GDM1 (cell line): ENCODE data around the gene PROK1.
"Not testable (repeated sequence)": the region's sequence is repeated elsewhere in the genome, so short reads cannot be mapped to it uniquely, and the experiment has no call there.

ENCODE experiments used
- DNase-seq: peaks from one replicate; lab custom pipeline; 2025; lab: John Stamatoyannopoulos, UW

Gene PROK1

DNA sequence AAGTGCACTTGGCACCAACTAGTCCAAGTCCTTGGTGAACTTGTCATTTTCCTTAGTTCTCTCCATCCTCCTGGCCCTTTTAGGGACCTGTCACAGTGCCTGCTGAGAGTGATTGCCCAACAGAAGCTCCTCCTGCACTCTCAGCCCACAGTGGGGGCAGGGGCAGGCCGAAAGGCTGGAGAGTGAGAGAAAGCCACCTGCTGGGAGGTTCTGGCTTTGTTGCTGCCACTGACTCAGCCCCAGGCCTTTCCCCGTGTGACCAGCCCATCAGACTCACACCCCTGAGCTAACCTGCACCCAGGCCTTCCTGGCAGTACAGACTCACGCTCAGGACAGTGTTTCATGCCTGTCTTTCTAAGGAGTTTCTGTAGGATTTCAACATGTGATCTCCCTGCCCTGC, 17.1 kb upstream of the PROK1 start:
- DNase-seq: no peak

DNA sequence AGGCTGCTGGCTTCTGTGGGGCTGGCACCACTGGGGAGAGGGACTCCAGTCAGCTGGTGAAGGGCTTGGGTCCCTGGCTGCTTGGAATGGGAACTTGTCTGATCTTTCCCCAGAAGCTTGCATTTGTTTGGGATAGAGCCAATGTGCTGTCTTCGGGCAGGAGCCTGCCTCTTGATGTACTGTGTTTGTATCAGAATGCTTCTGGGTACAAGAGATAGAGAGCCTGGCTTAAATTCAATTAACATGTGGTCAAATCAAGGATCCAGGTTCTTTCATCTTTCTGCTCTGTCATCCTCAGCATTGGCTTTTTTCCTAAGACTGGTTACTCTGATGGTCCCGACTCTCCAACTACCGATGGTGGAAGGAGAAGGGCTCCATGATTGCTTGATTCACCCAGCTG, 16.0 kb upstream of the PROK1 start:
- DNase-seq: no peak

DNA sequence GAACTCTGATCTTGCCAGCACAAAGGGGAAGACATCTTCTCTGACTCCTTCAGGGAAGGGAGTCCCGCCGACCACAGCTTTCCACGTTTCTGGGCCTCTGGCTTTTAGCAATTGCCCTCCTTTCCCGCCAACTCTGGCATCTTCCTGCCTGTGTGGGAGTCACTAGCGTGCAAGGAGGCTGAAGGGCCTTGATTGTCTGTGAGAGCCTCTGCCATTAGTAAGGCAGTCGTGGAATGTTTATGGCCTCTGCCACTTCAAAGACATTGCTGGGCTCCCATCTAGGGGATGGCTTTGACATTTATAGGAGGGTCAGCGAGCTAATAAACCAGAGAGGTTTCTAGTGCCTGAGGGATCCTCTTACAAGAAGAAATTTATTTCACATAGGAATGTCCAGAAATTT, 14.3 kb upstream of the PROK1 start:
- DNase-seq: no peak

DNA sequence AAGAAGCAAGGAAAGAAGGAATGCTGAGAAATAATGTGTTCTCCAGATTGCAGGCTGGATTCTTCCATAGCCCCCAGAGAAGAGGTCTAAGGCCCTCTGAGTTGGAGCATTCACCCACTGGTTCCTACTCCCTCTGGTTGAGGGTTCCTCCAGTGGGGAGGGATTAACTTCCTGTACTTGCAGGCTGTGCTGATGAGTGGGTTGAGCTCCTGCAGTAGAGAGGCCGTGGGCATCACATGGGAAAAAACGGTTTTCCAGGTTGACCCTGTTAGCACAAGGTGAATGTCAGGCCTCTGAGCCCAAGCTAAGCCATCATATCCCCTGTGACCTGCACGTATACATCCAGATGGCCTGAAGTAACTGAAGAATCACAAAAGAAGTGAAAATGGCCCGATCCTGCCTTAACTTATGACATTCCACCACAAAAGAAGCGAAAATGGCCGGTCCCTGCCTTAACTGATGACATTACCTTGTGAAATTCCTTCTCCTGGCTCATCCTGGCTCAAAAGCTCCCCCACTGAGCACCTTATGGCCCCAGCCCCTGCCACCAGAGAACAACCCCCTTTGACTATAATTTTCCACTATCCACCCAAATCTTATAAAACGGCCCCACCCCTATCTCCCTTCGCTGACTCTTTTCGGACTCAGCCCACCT, 13.2 kb upstream of the PROK1 start:
- DNase-seq: not testable (repeated sequence)

DNA sequence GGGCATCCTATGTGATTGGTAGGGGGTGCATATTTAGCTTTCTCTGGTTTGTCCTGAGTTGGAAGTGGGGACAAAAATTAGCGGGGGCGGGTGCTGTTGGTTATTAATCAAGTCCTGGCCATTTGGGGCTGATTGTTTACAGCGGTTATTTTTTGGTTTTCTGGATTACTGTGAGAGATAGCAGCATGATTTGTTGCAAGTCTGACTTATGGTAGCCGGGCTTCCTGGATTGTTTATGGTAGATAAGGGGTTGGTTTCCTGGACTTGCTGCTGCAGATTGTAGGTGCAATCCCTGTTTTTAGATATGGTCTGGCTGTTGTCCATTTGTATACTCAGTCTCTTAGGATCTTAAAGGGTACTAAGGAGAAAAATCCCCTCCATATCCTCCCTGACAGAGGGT, 12.1 kb upstream of the PROK1 start:
- DNase-seq: no peak

DNA sequence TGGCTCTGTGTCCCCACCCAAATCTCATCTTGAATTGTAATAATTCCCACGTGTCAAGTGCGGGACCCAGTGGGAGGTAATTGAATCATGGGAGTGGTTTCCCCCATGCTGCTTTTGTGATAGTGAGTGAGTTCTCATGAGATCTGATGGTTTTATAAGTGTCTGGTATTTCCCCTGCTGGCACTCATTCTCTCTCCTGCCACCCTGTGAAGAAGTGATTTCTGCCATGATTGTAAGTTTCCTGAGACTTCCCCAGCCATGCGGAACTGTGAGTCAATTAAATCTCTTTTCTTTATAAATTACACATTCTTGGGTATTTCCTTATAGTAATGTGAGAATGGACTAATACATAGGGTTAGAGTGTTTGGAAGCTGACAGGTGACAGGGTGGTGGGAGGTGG, 11.1 kb upstream of the PROK1 start:
- not testable (repeated sequence) for DNase-seq

DNA sequence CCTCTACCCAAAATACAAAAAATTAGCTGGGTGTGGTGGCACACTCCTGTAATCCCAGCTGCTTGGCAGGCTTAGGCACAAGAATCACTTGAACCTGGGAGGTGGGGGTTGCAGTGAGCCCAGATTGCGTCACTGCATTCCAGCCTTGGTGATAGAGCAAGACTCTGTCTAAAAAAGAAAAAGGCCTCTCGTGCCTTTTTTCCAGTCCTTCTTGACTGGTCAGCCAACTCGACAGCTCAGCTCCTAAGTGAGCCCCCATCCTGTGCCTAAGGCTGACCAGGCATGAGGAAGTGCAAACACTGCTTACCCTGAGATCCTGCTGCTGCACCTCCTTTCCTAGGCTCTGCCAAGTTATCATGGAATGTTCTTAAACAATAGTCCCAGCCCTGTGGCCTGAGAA, 10.1 kb upstream of the PROK1 start:
- DNase-seq: no peak

DNA sequence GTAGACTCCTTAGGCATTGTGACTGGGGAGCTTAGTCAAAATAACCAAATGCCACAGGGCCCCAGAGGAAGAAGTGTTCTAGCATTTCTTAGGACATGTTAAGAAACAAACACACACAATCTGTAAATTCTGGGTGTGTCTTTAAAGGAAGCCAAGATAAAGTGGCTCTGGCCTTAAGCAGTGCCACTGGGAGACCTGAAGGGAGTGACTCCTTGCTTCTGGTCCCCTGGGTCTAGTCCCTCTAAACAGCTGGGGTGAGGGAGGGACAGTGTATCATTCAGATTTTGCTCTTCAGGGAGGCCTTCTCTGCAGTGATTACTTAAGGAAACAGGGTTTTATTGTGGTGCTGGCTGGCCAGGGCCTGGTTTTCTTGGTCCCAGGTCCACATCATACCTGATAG, 9.1 kb upstream of the PROK1 start:
- DNase-seq: no peak

DNA sequence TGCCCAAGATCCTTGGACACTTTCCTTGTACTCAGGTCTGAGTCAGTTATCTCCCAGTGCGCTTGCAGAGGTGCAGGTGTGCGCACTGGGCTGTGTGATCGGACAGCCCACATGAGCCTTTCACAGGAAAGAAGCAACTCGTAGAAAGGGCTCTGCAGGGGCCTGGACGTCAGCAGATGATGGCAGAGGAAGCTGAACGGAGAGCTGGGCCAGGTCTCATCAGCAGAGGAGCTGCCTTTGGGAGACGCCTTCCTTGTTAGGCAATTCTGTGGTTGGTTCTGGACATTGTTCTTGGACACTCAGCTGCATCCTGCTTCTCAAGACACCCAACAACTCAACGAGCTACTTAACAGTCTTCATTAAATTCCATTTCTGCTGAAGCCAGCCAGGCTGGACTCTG, 7.5 kb upstream of the PROK1 start:
- DNase-seq: no peak

DNA sequence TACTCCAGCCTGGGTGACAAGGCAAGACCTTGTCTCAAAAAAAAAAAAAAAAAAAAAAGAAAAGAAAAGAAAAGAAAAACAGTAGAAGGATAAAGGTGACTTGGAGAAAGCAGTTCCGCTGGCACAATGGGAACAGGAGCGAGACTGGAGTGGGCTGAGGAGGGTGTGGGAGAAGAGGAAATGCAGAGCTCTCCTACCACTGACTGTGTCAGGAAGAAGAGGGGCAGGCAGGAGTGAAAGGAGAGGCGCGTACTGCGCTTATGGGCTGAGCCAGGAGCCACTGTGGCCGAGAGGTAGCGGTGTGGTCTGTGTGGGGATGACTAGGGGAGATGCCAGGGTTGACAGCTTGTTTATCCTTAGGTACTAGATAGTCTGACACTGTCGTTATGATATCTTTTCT, 6.4 kb upstream of the PROK1 start:
- no peak for DNase-seq

DNA sequence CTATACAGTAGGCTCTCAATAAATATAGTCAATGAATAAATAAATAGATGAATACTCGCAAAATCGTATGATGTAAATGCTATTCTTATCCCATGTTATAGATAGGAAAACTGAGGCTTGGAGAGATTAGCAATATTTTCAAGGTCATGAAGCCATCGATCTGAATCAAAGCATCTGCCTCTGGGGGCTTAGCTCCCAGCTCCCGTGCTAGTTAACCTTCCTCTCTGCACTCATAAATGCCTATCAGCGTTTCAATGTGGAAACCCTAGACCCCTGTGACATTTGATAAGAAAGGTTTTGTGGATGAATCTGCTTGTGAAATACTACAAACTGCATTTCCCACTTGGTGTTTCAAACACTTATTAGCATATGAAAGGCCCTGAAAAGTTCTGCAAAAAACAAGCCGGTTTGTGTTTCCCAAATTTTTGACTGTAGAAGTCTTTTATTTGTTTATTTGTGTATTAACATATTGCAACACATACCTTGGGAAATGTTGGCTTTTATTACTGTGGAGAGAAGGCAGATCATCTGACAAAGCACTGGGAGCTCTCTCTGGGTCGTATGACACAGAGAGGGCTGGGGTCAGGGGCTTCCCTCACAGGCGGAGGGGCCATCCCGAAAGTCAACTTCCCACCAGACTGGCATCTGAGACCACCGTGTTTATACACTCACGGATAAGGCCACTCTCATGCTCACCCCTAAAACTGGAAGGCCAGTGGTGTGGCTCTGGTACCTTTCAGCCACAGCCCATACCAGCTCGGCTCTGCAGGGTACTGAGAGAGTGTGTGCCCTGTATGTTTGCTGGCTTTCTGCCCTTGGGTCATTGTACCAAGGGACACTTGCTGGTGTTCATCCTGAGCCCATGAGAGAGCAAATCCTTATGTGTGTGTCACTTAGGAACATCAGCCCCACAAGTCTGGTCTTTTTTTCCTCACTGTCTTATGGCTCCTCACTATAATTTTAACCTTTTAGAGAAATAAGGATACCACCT, 993 bp upstream of the PROK1 start:
- DNase-seq: no peak

DNA sequence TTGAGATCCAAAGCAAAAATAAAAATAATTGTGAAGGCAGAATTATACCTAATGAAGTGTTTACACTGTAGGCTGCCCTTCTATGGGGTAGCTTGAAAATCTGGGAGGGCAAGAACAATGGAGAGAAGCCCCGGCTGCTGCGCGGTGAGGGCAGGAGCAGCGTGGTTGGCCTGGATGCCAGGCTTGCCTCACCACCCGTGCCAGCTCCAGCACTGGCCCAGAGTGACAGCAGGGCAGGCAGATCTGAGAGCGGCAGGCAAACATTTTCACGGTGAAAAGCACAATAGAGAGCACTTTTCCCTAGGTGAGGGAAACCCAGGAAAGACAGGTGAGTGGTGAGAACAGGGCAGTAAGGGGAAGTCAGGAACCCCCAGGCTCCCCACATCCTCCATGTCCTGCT, 1.4 kb downstream of the PROK1 start:
- no peak for DNase-seq

DNA sequence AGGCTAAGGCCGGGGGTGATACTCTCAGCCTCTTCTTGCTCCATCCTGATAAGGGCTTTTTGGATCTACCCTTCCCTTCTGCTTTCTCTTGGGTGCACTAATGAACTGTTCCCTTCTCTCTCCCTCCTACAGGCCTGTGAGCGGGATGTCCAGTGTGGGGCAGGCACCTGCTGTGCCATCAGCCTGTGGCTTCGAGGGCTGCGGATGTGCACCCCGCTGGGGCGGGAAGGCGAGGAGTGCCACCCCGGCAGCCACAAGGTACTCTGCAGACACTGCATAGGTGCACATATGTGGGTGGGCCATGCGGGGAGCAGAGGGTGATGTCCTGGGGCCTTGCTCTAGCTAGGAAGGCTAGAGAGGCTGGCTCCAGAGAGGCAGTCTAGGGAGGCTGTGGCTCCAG, 2.9 kb downstream of the PROK1 start:
- no peak for DNase-seq

DNA sequence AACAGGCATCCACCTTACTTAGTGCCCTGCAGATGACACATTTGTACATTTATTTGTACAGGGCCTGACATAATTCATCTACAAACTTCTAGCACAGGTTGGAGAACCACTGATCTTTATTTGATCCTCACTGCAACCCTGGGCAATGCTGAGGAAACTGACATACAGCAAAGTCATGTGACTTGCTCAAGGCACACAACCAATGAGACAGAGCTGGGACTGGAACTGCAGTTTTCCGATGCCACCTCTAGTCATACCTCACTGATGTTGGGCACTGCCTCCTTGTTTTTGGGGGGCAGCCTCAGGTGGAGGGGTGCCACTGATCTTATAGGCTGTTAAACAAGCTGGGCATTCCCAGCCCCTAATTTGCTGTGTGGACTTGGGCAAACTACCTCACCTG, 3.4 kb downstream of the PROK1 start:
- no peak for DNase-seq

DNA sequence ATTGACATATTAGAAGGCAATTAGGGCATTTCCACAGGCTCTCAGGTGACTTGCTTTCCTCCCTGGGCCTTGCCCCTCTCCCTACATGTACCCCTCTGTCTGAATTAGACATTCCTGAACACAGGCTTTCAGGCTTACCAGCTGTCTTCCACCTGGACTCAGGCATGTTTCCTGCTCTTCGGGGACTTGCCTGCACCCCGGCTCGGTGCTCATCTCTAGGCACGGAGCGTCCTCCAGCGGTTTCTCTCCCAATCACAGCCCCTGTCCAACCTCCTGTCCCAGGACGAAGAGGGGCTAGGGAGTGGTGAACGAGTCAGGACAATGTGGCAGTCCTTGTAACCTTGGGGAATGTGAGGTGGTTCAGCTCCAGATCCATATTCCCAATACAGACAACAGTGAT, 4.2 kb downstream of the PROK1 start:
- no peak for DNase-seq

DNA sequence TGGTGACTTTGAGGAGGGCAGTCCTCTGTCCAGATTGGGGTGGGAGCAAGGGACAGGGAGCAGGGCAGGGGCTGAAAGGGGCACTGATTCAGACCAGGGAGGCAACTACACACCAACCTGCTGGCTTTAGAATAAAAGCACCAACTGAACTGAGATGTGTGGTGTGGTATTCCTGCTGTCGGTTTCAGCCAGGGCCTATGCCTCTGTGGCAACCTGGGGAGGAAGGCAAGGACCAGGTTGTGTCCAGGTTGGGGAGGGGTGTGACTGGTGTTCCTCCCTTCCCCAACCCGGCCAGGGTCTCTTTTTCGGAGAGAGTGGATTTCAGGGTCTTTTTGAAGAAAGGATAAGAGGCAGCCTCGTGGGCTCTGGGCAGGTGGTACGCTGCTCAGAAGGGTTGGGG, 6.3 kb downstream of the PROK1 start:
- no peak for DNase-seq

DNA sequence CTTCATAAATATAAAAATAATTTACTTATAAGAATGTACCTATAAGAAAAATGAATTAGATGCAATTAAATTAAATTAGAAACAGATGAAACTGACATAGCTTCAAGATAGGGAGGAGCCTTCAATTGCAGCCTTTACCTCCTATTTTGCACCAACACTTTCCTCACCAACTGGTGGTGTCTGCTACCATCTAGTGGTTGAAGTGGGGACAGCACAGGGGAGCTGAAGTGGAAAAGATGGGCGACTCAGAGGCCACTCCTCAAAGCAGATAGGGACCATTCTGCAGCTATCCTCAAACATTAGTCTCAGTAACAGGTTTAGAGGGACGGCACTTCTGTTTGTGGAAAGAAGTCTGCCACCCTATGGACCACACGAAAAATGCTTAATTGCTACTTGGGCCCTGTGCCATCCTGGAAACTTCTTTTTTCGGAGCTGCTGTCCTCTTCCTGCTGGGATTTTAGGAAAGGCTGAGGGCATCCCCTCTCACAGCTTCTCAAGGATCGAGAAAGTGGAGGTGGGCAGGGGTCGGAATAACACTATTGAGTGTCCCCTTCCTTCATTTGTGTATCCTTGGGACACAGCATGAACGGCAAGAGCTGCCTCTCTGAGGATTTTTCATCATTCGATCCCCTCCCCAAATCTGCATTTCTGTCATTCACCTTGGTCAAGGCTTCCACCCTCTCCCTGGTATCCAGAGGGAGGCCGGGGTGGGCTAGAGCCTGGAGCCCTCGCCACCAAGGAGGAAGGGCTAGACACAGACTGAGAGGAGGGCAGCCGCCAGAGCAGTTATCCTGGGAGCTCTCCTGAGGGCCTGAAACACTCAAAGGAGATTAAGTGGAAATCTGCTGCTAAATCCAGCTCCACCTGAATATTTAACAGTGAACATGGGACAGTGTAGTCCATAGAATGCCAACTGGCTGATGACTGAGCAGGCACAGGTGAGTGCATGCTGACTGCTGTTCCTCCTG, 9.6 kb downstream of the PROK1 start:
- DNase-seq: peak; percentile 60

DNA sequence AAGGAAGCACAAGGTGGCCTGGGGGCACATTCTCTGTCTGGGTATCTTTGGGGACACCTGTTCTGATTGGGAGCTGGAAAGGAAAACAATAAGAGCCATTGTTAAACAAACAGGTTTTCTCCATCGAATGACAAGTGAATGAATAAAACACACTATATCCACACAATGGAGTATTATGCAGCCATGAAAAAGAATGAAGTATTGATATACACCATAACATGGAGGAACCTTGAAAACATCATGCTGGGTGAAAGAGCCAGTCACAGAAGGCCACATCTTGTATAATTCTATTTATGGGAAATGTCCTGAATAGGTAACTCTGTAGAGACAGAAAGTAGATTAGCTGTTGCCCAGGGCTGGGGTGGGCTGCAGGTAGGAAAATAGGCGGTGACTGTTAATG, 11.1 kb downstream of the PROK1 start:
- DNase-seq: no peak

DNA sequence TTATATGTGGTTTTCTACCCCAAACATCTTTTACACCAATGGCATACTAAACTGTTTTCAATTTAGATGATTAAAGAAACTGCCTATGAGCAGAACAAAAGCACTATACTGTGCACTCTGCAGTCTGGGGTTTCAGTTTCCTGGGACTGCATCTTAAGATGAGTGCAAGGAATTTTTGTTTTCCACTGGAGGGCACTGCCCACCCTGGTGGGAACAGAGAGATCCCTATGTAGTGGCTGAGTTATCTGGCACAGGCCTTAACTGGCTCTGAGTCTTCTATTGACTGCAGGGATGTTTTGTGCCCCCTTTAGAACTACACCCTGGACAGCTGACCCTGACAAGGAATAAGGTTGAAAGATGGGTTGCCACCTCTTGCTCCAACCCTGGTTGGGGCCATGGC, 12.0 kb downstream of the PROK1 start:
- no peak for DNase-seq

DNA sequence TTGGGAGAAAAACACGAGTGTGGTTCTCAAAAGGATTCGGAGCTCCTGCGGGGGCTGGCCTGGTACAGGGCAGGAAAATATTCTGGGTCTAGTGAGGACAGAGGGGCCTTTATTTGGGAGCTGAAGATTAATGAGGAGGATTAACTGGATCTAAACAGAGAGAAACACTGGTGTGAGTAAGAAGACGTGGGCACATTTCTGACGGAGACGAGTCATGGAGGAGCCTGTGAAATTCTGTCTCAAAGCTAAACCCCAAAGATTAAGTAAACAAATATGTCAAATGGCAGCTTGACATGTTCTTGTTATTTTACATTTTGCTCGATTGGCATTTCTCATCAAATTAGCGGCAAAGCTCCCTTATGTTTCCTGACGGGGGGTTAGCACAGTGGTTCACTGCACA, 12.8 kb downstream of the PROK1 start:
- no peak for DNase-seq

DNA sequence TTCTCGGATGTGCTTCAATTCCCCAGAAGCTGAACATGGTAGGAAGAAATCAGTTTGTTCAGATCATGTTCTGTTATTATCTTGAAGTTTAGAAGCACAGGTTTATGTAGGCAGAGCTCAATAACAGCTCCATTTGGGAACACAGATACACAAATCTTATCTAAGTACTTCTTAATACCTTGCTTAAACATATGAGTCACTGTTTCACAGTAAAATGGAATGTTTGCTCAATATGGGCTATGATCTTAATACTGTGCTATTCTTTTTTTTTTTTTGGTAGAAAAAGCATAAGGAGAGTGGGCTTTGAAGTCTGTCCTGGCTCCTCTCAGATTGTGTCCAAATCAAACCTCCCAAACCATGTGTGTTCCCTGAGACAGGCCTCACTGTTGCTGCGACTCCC, 13.4 kb downstream of the PROK1 start:
- DNase-seq: no peak

DNA sequence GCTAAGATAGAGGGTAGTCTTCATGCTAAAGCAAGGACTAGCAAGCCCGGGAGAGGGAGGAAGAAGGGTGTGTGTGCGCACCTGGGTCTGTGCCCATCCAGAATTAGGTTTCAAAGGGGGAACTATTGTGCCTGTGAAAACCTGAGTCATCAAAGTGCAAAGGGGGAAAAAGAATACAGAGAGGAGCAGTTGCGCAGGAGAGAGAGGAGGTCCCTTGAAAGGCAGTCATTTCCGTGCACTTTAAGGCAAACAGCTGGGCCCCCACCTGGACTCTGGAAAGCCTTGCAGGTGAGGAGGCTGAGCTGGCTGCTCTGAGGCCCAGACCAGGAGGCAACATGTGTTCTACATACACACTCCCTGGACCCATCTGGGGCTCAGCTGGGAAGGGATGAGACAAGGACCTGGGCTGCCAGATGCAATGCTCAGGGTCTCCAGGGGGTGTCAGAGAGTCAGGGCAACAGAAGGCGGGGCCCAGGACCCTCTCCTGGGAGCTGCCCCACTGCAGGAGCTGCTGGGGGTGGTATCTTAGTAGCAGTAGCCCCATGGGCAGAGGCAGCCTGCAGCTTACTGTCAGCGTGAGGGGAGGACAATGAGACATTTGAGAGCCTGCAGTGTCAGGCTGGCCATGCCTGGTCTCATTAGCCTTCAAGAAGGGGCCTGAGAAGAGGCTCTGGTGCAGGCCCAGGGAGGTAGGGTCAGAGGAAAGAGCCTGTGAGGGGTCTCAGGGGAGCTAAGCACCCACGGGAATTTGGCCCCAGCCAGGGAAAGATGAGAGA, 14.3 kb downstream of the PROK1 start:
- no peak for DNase-seq
